Measurements from ENCODE around the gene MAPKBP1. TPM values are rescaled to one million over a fixed set of nuclear protein-coding genes. Genes with fewer than 3 reads are reported as not detected.

Gene MAPKBP1
- total RNA-seq, 1 experiment from 2014 or later: 12.9 TPM

DNA sequence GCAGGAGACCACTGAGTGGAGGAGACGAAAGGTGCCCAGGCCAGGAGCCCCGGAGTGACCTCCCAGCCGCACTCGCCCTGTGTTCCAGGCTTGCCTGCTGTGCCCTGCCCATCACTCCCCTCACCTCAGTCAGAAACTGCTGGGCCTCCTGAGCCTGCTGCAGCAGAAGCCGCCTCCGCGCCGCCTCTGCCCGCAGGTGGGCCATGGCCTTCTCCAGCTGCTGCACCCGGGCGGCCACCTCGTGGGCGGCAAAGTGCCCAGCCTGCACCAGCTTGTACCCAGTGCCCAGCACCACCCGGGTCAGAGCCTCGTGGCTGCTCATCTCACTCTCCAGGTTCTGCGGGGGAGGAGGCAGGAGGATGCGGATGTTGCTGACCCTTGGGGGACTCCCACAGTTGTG lies 82.0 kb downstream of the MAPKBP1 start:
- Histone ChIP-seq H3K4me3 (no peak overlapping the region), H3K4me1 (replicated peaks) (no peaks in the 10 kb centered on the region), H3K27me3 (replicated peaks) (no peaks in the 10 kb centered on the region), H3K36me3 (no peaks in the 10 kb centered on the region), H3K9me3 (replicated peaks) (no peaks in the 10 kb centered on the region), H3K27ac (no peak overlapping the region)
- no peak for DNase-seq (ENCODE audit: low read depth in 1 of 2, low spot score in 2 of 2)

- H3K4me1 ChIP-seq (replicated peaks): no peaks in the 10 kb centered on the region
- H3K9me3 ChIP-seq (replicated peaks): no peaks in the 10 kb centered on the region
- no peak for DNase-seq (ENCODE audit: low read depth in 1 of 2, low spot score in 2 of 2)
- H3K27ac ChIP-seq: no peak overlapping the region
- H3K27me3 ChIP-seq (replicated peaks): no peaks in the 10 kb centered on the region
- H3K4me3 ChIP-seq: no peak overlapping the region
- no peaks in the 10 kb centered on the region for H3K36me3 ChIP-seq
Observed at GRCh38 chr15:41856716-41857115, 82.4 kb downstream of the MAPKBP1 start.

- Histone ChIP-seq H3K9me3 (replicated peaks) (no peaks in the 10 kb centered on the region), H3K4me1 (replicated peaks) (no peaks in the 10 kb centered on the region), H3K36me3 (no peaks in the 10 kb centered on the region), H3K27me3 (replicated peaks) (no peaks in the 10 kb centered on the region), H3K27ac (no peak overlapping the region), H3K4me3 (no peak overlapping the region)
- no peak for DNase-seq (ENCODE audit: low read depth in 1 of 2, low spot score in 2 of 2)
Observed at GRCh38 chr15:41857316-41857715, 83.0 kb downstream of the MAPKBP1 start.

DNA sequence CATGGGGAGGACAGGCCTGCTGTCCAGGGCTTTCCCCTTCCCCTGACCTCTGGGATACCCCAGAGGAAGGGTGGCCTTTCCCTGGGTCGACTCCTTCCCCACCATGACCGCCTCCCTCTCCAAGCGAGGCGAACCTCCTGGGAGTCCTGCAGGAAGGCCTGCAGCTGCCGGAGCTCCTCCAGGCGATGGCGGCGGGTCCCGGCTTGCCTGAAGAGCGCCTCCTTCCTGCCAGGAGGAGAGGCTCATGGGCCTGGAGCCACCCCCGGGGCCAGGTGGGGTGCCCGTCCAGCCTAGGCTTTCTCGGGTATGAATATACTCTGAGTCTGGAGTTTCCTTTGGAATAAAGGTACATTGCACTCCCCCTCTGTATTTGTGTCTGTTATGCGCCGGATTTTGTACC lies 84.5 kb downstream of the MAPKBP1 start:
- Histone ChIP-seq H3K27me3 (replicated peaks) (no peaks in the 10 kb centered on the region), H3K9me3 (replicated peaks) (no peaks in the 10 kb centered on the region), H3K4me1 (replicated peaks) (no peaks in the 10 kb centered on the region), H3K36me3 (no peaks in the 10 kb centered on the region), H3K4me3 (no peak overlapping the region), H3K27ac (no peak overlapping the region)
- DNase-seq (ENCODE audit: low read depth in 1 of 2, low spot score in 2 of 2): no peak

DNA sequence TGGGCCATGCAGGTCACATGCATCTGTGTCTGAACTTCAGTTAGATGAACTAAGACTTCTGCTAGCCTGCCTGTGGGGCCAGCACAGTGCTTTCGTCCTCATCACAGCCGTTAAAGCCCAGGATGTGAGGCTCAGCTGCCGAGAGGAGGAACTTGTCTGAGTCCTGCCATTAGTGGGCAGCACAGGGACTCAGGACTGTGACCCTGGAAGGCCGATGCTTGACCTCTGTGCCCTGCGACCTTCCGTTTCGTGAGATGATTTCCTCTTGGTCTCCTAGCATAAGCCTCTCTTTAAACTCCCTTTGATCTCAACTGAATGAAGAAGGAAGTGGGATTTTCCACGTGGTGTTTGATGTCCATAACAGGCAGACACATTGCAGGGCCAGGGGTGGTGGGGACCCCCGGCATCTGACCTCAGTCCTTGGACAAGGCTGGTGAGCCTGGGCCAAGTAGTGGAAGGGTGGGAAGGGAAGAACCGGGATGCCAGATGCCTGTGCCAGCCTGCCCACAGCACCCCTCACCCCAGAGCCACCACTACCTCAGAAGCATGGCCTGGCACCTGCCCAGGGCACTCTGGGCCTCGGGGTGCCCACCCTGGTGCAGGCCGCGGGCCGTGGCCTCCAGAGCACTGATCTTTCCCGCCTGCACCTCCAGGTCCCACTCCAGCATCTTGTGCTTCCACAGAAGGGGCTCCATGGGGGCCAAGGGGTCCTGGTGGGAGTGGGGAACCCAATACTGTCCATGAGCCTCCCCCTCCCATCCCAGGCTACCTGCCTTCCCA lies 86.0 kb downstream of the MAPKBP1 start:
- no peak for DNase-seq (ENCODE audit: low read depth in 1 of 2, low spot score in 2 of 2)
- no peaks in the 10 kb centered on the region for H3K4me1 ChIP-seq (replicated peaks)
- no peak overlapping the region for H3K27ac ChIP-seq

GRCh38 chr15:41861736-41862356 lies 87.6 kb downstream of the MAPKBP1 start:
- Histone ChIP-seq H3K9me3 (replicated peaks) (no peaks in the 10 kb centered on the region), H3K36me3 (no peaks in the 10 kb centered on the region), H3K27me3 (replicated peaks) (no peaks in the 10 kb centered on the region), H3K27ac (no peak overlapping the region), H3K4me1 (replicated peaks) (no peaks in the 10 kb centered on the region), H3K4me3 (no peak overlapping the region)
- DNase-seq (ENCODE audit: low read depth in 1 of 2, low spot score in 2 of 2): no peak

More for the DNA sequence above, 86.0 kb downstream of the MAPKBP1 start:
- Histone ChIP-seq H3K27me3 (replicated peaks) (no peaks in the 10 kb centered on the region), H3K9me3 (replicated peaks) (no peaks in the 10 kb centered on the region), H3K4me3 (no peak overlapping the region), H3K36me3 (no peaks in the 10 kb centered on the region)

DNA sequence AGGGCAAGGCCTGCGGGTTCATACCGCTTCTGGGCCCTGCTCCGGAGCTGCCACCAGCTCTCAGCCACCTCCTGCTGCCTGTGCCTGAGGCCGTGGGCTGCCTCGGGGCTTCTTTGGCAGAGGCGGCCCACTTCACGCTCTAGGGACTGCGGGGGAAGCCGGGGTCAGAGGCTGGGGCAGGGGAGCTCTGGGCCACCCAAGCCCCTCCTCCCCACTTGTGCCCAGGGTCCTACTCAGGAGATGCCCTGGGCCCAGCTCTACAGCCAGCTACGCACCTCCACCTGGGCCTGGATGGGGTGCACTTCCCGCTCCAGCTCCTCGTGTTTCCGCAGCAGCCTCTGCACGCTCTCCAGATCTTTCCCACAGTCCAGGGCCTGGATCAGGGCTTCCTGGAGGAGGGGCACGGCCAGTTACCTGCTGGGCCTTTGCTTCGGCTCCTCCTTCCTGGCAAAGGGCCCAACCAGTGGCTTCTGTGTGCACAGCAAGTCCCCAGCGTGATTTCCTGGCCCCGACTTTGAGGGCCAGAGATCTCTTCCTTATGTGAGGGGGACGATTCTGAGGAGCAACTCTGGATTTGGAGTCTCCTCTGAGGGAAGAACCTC lies 88.3 kb downstream of the MAPKBP1 start:
- H3K27me3 ChIP-seq (replicated peaks): no peaks in the 10 kb centered on the region
- H3K4me1 ChIP-seq (replicated peaks): no peaks in the 10 kb centered on the region
- H3K36me3 ChIP-seq: no peaks in the 10 kb centered on the region
- H3K4me3 ChIP-seq: no peak overlapping the region
- H3K27ac ChIP-seq: no peak overlapping the region
- H3K9me3 ChIP-seq (replicated peaks): no peaks in the 10 kb centered on the region
- DNase-seq (ENCODE audit: low read depth in 1 of 2, low spot score in 2 of 2): no peak

DNA sequence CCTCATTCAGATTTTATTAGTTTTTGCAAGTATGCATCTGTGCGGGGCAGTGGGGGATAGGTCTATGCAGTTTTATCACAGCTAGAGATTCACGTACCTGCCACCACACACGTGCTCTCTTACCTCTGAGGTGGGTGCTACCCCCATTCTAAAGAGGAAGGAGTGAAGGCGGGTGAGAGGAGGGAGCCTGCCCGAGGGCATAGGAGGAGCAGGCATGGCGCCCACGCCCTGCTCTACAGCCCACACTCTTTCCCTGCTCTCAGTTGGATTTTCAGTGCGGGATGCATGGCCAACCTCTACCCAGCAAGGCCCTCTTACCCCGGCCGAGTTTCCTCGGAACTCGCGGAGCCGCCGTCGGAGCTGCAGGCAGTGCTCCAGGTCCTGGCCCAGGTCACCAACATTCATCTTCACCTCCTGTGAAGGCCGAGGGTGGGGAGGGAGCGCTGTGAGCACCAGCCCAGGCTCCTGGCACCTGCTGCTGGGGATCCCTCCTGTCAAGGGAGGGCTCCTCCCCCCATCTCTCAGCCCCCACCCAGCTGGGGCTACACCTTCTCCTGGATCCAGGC lies 91.3 kb downstream of the MAPKBP1 start:
- no peaks in the 10 kb centered on the region for H3K4me1 ChIP-seq (replicated peaks)
- no peak overlapping the region for H3K27ac ChIP-seq
- no peaks in the 10 kb centered on the region for H3K9me3 ChIP-seq (replicated peaks)
- H3K27me3 ChIP-seq (replicated peaks): no peaks in the 10 kb centered on the region
- H3K36me3 ChIP-seq: no peaks in the 10 kb centered on the region
- DNase-seq (ENCODE audit: low read depth in 1 of 2, low spot score in 2 of 2): no peak
- H3K4me3 ChIP-seq: no peak overlapping the region

GRCh38 chr15:41866263-41866703 lies 92.0 kb downstream of the MAPKBP1 start:
- Histone ChIP-seq H3K4me3 (no peak overlapping the region), H3K27ac (no peak overlapping the region), H3K36me3 (no peaks in the 10 kb centered on the region), H3K4me1 (replicated peaks) (no peaks in the 10 kb centered on the region), H3K9me3 (replicated peaks) (no peaks in the 10 kb centered on the region), H3K27me3 (replicated peaks) (no peaks in the 10 kb centered on the region)
- DNase-seq (ENCODE audit: low read depth in 1 of 2, low spot score in 2 of 2): no peak

GRCh38 chr15:41866872-41867579 lies 92.7 kb downstream of the MAPKBP1 start:
- DNase-seq (ENCODE audit: low read depth in 1 of 2, low spot score in 2 of 2): no peak
- no peaks in the 10 kb centered on the region for H3K4me1 ChIP-seq (replicated peaks)
- no peaks in the 10 kb centered on the region for H3K9me3 ChIP-seq (replicated peaks)
- no peaks in the 10 kb centered on the region for H3K27me3 ChIP-seq (replicated peaks)
- no peak overlapping the region for H3K4me3 ChIP-seq
- H3K27ac ChIP-seq: no peak overlapping the region
- H3K36me3 ChIP-seq: no peaks in the 10 kb centered on the region

- H3K4me1 ChIP-seq (replicated peaks): no peaks in the 10 kb centered on the region
- DNase-seq (ENCODE audit: low read depth in 1 of 2, low spot score in 2 of 2): no peak
- H3K27ac ChIP-seq: no peak overlapping the region
- H3K9me3 ChIP-seq (replicated peaks): no peaks in the 10 kb centered on the region
- no peak overlapping the region for H3K4me3 ChIP-seq
- H3K36me3 ChIP-seq: no peaks in the 10 kb centered on the region
- H3K27me3 ChIP-seq (replicated peaks): no peaks in the 10 kb centered on the region
Observed at GRCh38 chr15:41868321-41868720, 94.0 kb downstream of the MAPKBP1 start.

DNA sequence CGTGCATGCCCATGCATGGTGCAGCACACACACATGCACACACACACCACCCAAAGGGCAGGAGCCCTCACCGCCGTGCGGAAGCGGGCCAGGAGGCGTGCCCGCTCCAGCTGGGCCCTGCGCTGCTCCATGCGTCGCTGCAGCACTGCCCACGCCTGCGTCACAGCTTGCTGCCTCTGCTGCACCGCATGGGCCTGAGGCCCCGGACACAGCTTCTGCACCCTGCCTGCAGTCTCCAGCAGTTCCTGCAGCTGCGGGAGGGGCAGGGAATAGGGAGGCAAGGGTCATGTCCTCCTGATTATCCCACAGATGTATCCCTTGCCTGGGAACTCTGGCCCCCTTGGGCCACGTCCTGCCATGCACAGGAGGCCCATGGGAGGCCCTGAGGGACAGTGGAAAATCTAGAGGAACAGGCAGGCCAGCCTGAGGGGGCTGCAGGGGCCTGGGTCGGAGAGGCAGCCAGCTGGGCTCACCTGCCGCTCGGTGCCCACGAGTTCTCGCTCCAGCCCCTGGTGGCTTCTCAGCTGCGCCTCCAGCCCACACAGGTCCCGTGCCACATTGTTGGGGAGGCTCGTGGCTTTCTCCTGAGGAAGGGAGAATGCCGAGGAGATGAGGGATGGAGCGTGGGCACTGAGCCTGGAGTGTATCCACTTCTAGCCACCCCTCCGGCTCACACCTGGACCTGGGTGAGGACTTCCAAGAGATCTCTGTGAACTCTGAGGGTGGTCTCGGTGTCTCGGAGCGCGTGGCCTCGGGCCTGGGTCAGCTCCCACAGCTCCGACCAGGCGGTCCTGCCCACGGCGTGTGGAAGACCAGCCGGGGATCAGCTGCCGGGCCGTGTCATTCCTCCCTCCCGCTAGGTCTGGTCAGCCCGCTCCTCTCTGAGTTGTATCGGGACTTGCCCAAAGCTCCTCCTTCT lies 95.7 kb downstream of the MAPKBP1 start:
- no peak for DNase-seq (ENCODE audit: low read depth in 1 of 2, low spot score in 2 of 2)
- Histone ChIP-seq H3K9me3 (replicated peaks) (no peaks in the 10 kb centered on the region), H3K27me3 (replicated peaks) (no peaks in the 10 kb centered on the region), H3K36me3 (no peaks in the 10 kb centered on the region), H3K27ac (no peak overlapping the region), H3K4me1 (replicated peaks) (no peaks in the 10 kb centered on the region), H3K4me3 (no peak overlapping the region)

DNA sequence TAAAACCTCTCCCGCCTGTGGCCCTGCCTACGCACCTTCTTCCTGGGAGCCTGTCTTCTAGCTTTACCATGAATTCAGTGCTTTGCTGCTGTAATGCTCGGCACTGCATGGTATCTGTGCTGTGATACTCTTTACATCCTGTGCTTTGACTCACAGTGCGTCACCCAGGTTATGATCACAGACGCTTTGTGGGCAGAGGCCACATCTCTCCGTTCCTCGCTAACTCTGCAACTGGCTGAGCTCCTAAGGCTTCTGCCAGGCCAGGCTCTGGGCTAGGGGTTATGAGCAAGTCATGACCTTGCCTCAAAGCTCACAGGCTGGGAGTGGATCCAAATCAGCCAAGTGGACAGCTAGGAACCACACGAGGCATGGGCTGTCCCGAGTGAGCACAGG lies 96.4 kb downstream of the MAPKBP1 start:
- Histone ChIP-seq H3K4me1 (replicated peaks) (no peaks in the 10 kb centered on the region), H3K36me3 (no peaks in the 10 kb centered on the region), H3K27ac (no peak overlapping the region), H3K27me3 (replicated peaks) (no peaks in the 10 kb centered on the region), H3K4me3 (no peak overlapping the region), H3K9me3 (replicated peaks) (no peaks in the 10 kb centered on the region)
- no peak for DNase-seq (ENCODE audit: low read depth in 1 of 2, low spot score in 2 of 2)

Measured in SJSA1 (cell line).